CD1c-positive myeloid dendritic cell (primary cell): ENCODE data around the gene KLF1.
A peak's percentile ranks its signal among the peaks of the same experiment; 100 is the strongest.
"Not testable (repeated sequence)": the region's sequence is repeated elsewhere in the genome, so short reads cannot be mapped to it uniquely, and the experiment has no call there.

Source experiments
- DNase-seq: peaks from one replicate; pipeline ENCODE4 v3.0.0-alpha.2; 2016; ENCODE audit errors: extremely low spot score

KLF1 gene

GRCh38 chr19:12886969-12887747 lies at the start of gene KLF1:
Gene KLF1, minus strand, starts transcription at chr19:12887201. Its CDS starts 61 bp downstream, at chr19:12887140.
- DNase-seq, result no peak

- no peak for DNase-seq
Observed at GRCh38 chr19:12936582-12936981, 49.6 kb upstream of the KLF1 start.

GRCh38 chr19:12935071-12935470 lies 48.1 kb upstream of the KLF1 start:
- DNase-seq, result no peak

GRCh38 chr19:12933287-12934072 lies 46.5 kb upstream of the KLF1 start, which contains the start of gene FARSA:
Gene FARSA, minus strand, starts transcription at chr19:12933711. Its CDS starts 15 bp downstream, at chr19:12933696.
- peak; percentile 96 for DNase-seq

- DNase-seq, result peak; percentile 43
Observed at GRCh38 chr19:12932392-12933286, 45.6 kb upstream of the KLF1 start.

- DNase-seq, result no peak
Observed at GRCh38 chr19:12930002-12930645, 43.1 kb upstream of the KLF1 start.

GRCh38 chr19:12924621-12925310 lies 37.8 kb upstream of the KLF1 start:
- DNase-seq, result no peak

- DNase-seq, result no peak
Observed at GRCh38 chr19:12922959-12923358, 36.0 kb upstream of the KLF1 start.

- no peak for DNase-seq
Observed at GRCh38 chr19:12921047-12921446, 34.0 kb upstream of the KLF1 start.

- DNase-seq, result no peak
Observed at GRCh38 chr19:12918253-12918652, 31.3 kb upstream of the KLF1 start.

GRCh38 chr19:12915860-12916259 lies 28.9 kb upstream of the KLF1 start:
- DNase-seq, result not testable (repeated sequence)

GRCh38 chr19:12913851-12914690 lies 27.1 kb upstream of the KLF1 start:
- DNase-seq, result peak; percentile 26

- DNase-seq, result no peak
Observed at GRCh38 chr19:12913011-12913561, 26.1 kb upstream of the KLF1 start.

GRCh38 chr19:12912571-12912970 lies 25.6 kb upstream of the KLF1 start:
- no peak for DNase-seq

- DNase-seq, result no peak
Observed at GRCh38 chr19:12907166-12907565, 20.2 kb upstream of the KLF1 start.

- DNase-seq, result no peak
Observed at GRCh38 chr19:12899891-12900518, 13.0 kb upstream of the KLF1 start.

- DNase-seq, result no peak
Observed at GRCh38 chr19:12896460-12896859, 9.5 kb upstream of the KLF1 start.

- DNase-seq, result no peak
Observed at GRCh38 chr19:12893582-12893981, 6.6 kb upstream of the KLF1 start.

- no peak for DNase-seq
Observed at GRCh38 chr19:12891553-12892021, 4.6 kb upstream of the KLF1 start.
